Hematopoietic multipotent progenitor cell (in vitro differentiated cells): Measurements from ENCODE around the gene DPP3. TPM values are rescaled to one million over a fixed set of nuclear protein-coding genes. Genes with fewer than 3 reads are reported as not detected.

ENCODE experiments used
- DNase-seq, 3 donors: peaks; one replicate each; pipeline ENCODE4 v3.0.0-alpha.2; 2011 to 2015; ENCODE audit warnings: low read depth in 2 of 3, low spot score in 2 of 3
- total RNA-seq: library from RNA; depleted of rRNA; stranded (reverse); fragments of >200 nt; gene quantifications from one replicate; pipeline ENCODE4 v1.2.3, GENCODE V29; 2012

Gene DPP3
- total RNA-seq, 1 donor: 44.2 TPM

DNA sequence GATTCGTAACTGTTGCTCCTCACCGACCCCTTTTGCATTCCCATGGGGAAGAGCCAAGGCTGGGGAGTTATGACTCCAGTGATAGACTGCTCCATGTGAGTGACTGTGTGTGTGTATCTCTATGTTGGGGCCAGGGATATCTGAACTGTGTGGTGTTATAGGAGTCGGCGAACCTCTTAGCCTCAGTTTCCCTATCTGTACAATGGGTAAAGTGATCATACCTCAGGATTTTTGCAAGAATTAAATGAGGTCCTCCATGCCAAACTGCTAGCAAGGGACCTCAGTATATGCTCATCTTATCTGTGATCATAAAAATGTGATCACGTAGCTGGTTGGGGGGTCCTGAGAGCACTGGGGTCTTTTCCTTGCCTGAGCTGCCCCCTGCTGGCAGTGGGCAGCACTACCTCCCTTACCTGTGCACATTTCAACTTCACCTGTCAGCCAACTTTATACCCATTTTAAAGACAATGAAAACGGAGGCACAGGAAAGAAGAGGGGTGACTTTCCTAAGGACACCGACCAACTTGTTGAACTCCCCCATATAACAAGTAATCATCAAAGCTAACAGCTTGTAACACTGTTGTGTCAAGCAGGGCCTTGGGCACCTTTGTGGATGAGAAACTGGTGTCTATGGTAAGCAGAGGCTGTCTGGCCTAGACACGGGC lies 1.4 kb upstream of the DPP3 start:
- peak in 2 of 3 donors; percentile 40 to 41 for DNase-seq

DNA sequence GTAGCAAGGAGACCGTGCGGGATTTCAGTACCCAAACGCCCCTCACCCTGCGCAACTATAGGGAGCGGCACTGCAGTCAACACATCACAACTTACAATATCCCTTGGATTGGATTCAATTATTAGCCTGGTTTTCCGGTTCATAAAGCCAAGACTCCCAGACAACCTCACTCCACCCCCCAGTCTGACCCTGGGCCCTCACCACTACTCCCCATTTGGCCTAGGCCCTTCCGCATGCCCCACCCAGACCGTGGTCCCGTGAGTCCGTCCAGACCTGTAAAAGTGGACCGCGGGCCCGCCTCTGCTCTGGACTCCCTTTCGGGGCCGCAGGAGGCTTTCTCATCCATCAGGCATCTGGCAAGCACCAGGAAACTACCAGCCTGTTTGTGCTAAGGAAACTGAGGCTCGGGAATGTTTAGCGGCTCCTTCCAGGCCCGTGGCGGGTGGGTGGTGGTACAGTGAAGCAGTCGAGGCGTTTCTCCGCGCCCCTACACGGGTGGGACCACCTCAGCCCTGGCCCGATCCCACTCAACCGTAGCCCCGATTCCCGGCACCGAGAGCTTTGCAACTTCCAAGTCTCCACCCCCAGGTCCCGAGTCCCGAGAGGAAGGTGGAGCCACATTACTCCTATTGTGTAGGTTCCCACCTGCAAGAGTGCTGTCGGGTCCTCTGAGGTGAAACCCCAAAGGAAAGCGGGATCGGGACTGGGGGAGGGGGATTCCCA lies 679 bp upstream of the DPP3 start:
- no peak for DNase-seq

DNA sequence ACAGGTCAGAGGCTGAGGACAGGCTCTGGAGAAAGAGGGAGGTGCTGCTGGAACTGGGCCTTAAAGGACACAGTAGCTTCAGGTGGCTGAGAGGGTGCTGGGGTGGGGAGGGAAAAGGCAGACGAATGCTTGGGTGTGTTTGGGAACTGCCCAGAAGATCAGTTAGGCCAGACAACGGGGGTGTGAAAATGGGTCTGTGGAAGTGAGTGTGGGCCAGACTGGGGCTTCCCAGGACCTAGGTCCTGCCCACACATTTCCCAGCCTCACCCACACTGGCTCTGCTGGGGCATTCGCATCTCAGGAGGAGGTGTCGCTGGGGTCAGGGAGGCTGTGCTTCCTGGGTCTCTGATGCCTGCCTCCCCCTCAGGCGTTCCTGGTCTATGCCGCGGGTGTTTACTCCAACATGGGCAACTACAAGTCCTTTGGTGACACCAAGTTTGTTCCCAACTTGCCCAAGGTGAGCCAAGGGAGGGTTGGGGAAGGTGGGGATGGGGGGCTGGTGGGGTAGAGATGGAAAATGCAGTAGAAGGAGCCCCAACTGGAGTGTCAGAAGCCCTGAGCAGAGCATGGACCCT lies 4.7 kb downstream of the DPP3 start:
- no peak for DNase-seq

DNA sequence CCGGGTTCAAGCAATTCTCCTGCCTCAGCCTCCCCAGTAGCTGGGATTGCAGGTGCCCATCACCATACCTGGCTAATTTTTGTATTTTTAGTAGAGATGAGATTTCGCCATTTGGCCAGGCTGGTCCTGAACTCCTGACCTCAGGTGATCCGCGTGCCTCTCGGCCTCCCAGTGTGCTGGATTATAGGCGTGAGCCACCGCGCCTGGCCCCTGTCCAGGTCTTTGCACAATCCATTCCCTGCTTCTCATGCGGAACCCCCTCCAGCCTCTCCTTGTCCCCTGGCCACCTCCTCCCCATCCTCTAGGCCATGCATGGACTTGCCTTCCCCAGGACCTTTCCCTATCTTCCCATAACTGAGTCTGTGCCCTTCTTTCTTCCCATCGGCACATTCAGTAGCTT lies 8.7 kb downstream of the DPP3 start:
- DNase-seq: no peak

DNA sequence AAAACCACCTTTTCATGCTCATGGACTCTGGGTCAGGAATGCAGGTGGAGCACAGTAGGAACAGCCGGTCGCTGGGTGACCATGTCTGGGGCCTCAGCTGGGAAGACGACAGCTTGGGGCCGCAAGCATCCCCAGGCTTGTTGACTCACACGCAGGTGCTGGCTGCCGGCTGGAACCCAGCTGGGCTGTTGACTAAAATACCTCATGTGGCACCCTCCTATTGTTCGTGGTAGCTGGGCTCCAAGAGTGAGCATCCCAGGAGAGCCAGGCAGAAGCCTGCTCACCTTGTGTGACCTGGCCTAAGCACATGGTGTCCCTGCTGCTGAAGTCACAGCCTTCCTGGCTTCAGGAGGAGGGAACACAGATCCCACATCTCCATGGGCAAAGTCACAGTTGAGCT lies 9.4 kb downstream of the DPP3 start:
- DNase-seq: no peak

DNA sequence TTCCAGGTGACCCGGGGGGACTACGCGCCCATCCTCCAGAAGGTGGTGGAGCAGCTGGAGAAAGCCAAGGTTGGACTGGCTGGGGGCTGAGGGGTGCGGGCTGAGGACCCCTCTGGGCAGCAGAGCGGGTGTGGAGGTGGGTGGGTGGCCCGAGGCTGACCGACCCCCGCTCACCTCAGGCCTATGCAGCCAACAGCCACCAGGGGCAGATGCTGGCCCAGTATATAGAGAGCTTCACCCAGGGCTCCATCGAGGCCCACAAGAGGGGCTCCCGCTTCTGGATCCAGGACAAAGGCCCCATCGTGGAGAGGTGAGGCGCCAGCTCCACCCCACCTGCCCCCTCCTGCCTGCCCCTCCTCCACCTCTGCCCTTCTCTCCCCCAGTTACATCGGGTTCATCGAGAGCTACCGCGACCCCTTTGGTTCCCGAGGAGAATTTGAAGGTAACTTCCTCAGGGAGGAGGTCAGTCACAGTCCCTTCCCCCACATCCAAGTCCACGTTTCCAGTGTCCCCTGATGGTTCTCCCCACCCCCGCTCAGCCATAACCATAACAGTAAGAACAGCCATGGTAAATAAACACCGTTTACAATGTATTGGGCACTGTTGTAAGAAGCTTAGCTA lies 11.2 kb downstream of the DPP3 start:
- no peak for DNase-seq

DNA sequence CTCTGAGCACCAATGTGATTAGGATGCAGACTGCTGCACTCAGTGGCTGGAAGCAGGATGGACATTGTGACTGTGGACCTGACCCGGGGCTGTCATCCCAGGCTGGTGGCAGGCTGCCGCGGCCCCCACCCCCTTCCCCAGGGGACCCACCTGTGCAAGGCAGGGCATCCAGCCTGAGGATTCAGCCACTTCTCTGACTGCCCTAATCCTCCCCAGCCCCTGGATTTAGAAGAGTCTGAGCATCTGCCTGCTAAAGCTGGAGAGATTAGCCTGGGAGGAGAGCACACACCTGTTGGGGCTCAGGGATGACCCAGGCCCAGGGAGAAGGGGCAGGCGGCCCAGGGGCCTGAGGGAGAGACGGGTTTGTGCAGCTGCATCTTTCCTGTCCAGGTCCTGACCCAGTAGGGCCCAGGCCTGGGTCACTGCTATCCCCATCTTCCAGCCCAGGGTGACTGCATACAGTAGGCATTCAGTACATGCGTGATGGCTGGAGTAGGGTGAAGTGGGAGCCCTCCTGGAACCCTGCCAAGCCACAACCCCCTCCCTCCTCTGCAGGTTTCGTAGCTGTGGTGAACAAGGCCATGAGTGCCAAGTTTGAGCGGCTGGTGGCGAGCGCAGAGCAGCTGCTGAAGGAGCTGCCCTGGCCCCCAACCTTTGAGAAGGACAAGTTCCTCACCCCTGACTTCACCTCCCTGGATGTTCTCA lies 12.1 kb downstream of the DPP3 start:
- DNase-seq: no peak

DNA sequence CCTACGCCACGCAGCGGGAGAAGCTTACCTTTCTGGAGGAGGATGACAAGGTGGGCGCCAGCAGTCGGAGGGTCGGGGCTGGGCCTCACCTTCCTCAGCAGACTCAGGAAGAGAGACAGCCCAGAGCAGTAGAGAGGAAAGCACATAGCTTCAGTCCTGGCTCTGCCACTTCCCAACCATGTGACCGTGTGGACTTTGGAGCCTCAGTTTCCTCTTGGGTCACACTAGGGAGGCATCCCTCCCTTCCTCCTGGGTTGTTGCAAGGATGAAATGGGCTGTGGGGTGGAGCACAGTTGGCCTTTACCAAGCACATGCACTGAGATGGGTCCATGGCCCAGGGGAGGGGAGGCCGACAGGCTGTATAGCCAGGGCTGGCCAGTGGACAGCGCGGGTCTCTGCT lies 12.9 kb downstream of the DPP3 start:
- DNase-seq: no peak

DNA sequence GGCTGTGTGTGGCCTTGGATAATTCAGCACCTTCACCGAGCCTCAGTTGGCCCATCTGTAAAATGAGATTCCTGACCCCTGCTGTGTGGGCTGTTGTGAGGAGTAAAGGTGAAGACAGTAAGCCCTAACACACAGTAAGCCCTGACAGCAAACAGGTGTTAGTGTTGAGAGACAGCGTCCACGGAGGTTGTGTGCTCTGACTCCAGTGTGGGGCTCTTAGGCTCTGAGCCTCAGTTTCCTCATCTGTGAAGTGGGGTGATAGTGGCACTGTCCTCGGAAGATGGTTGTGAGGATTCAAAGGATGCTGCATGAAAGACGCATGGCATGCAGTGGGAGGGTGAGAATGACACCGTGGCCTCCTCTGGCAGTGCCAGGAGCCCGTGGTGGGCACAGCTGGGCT lies 14.2 kb downstream of the DPP3 start:
- DNase-seq: no peak

DNA sequence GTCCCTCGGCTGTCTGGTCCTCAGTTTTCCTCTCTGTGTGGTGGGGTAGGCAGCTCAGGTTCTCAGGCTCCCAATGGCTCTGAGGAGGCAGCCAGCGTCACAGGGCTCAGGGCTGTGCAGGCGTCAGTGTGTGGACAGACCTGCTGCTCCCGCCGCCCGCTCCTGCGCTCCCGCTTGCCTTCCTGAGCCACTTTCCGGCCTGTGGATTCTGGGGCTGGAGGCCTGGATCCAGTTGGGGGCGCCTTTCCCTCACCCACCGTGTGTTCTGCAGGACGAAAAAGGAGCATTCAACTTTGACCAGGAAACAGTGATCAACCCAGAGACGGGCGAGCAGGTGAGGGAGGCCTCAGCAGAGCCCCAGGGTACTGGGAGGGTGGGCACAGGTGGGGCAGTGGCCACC lies 14.7 kb downstream of the DPP3 start:
- no peak for DNase-seq

DNA sequence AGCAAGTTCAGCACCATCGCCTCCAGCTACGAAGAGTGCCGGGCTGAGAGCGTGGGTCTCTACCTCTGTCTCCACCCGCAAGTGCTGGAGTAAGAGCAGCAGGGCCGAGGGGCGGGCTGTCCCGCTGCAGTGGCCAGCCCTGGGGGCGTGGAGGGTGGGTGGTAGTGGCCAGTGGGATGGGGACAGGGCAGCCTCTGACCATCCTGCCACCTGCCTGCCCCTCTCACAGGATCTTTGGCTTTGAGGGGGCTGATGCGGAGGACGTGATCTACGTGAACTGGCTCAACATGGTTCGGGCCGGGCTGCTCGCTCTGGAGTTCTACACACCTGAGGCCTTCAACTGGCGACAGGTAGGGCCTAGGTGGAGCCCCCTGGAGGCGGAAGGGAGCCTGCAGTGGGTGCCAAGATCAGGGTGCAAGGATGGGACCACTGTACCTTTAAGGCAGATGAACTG lies 15.2 kb downstream of the DPP3 start:
- DNase-seq: no peak

DNA sequence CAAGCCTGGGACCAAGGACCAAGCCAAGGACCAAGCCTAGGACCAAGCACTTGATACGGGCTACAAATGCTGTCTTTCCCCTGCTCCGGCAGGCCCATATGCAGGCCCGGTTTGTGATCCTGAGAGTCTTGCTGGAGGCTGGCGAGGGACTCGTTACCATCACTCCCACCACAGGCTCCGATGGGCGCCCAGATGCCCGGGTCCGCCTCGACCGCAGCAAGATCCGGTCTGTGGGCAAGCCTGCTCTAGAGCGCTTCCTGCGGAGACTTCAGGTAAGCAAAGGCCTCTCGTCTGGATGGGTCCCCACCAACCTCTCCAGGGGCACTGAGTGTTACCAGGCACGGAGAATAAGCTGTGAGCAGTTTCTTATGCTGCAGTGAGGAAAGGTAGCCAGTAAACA lies 17.0 kb downstream of the DPP3 start:
- no peak for DNase-seq

DNA sequence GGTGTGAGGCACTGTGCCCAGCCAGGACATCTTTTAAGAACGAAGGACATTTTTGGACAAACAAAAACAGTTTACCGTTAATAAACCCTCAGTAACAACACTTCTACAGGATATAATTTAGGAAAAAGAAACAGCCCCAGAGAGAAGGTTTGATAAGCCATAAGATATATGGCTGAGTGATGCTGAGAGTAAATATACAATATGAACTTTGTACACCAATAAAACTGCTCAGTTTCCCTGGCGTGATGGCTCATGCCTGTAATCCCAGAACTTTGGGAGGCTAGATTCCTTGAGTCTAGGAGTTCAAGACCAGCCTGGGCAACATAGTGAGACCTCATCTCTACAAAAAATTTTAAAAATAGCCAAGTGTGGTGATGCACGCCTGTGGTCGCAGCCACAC lies 18.3 kb downstream of the DPP3 start:
- DNase-seq: no peak

DNA sequence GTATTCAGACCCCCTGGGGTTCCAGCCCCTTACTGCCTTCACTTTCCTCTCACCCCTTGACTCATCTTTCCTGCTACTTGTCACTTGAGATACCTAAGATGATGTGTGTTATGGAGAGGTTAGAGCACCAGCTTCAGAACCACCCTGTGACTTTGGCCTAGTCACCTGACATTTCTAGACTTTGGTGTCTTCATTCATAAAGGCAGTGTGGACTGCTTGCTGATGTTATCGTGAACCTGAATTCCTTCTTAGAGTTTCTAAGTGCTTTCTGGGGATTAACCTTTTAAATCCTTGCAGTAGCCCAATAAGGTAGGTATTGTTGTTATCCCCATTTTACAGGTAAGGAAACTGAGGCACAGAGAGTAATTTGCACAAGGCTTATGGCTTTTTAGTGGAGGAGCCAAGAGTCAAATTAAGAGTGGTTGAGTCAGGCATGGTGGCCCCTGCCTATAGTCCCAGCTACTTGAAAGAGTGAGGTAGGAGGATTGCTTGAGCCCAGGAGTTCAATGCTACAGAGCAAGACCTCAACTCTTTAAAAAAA lies 25.1 kb downstream of the DPP3 start:
- no peak for DNase-seq

DNA sequence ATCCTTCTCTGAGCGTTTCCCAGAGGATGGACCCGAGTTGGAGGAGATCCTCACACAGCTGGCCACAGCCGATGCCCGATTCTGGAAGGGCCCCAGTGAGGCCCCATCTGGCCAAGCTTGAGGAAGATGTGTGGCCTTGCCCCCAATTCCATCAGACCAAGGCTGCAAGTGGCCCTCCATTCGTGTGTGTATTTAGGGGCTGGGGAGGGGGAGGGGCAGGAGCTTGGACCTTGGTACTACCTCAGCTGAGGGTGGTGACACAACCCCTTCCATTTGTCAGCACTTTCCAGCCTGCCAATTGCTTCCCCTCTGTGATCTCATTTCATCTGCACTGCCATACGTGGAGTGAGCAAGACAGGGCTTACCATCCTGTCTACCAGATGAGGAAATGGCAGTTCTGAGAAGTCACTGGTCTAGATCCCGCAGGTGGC lies 28.9 kb downstream of the DPP3 start:
- DNase-seq: no peak

DNA sequence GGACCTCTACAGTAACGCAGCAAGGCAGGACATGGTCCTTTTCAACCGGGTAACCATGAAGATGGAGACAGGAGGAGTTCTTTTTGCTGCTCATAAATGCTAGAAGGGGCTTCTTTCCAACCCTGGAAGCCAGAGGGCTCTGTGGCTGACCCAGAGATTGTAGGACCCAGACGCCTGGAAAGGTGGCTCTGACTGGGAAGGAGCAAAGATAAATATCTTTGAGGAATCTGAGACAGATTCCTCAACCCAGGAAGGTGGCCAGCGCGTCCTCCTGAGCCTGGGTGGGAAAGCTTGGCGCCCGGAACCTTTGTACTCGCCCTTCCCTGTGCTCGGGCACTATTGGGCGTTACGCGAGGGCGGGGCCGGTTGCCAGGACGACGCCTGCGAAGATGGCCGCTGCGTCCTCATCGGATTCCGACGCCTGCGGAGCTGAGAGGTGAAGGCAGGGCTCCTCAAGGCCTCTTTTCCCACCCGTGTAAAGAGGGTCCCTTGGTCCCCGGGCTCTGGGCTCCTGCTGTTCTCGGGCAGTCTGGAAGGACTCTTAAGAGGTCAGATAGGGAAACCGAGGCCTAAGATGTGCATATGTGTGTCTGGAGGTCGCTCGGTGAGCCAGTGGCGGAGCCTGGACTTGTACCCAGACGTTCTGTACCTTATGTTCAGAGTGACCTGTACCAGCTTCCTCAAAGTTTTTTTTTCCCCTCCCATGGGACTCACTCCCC lies 30.2 kb downstream of the DPP3 start, which contains the start of gene BBS1:
Gene BBS1 (plus strand): TSS at position 365 of the 719 bp plus-strand sequence. CDS start 25 bp downstream, at position 390.
- DNase-seq: peak; percentile 63 to 76 (median 73)

DNA sequence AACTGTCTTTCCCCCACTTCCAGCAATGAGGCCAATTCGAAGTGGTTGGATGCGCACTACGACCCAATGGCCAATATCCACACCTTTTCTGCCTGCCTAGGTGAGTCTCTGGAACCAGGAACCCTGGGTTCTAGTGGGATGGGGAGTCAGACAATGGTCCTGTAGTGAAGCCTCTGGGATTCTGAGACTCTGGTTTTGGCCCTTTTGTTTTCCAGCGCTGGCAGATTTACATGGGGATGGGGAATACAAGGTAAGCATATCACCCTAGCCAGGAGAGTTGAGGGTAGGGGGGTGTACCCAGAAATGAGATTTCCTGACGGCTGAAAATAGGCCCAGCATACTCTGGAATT lies 30.7 kb downstream of the DPP3 start:
- DNase-seq: no peak

DNA sequence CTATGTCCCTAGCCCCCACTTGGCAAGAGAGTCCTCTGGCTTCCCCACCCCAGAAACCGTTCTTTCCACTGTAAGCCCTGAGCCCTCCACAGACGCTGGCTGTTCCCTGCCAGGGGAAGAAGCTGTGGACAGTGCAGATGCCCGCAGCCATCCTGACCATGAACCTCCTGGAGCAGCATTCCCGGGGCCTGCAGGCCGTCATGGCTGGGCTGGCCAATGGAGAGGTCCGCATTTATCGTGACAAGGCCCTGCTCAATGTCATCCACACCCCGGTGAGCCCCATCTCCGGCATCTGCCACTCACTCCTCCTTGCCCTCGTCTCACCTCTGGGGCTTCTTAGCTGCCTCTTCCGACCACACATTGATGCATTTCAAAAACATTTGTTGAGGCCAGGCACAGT lies 43.4 kb downstream of the DPP3 start:
- DNase-seq: no peak

DNA sequence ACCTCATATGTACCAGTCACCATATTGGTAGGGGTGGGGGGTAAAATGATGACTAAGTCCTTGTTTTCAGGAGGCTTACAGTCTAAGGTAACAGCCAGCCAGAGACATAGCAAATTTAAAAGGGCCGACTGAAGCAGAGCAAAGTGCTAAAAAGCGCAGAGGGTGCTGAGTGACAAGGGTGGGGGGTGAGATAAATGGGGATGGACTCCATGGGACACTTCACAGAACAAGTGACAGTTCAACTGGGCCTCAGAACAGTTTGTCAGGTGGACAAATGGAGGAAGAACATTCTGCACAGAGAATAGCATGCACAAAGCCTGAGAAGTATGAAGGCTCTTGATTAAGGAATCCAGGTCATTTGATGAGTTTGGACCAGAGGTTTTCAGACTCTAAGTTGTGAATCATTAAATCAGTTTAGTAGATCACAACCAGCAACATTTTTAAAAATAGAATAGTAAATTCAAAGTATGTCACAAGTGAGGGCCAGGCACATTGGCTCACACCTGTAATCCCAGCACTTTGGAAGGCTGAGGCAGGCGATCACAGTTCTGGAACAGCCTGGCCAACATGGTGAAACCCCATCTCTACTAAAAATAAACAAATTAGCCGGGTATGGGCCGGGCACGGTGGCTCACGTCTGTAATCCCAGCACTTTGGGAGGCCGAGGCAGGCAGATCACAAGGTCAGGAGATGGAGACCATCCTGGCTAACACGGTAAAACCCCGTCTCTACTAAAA lies 44.2 kb downstream of the DPP3 start:
- DNase-seq: no peak
